ENCODE data around the gene NPR3. TPM values are rescaled to one million over a fixed set of nuclear protein-coding genes. Genes with fewer than 3 reads are reported as not detected.

The NPR3 gene
- polyA plus RNA-seq, 1 experiment = 4.4 TPM

GRCh38 chr5:32678472-32678871 is 32.6 kb upstream of the NPR3 start:
- ChIA-PET POLR2A (no interaction called here), CTCF (no interaction called here)
- Histone ChIP-seq H3K4me3 (ENCODE audit: low read depth, low read length) (no peak overlapping the region), H3K9me3 (ENCODE audit: control insufficient read depth, insufficient read depth, low read length) (peaks cover 9% of the 10 kb centered on the region; the same call in 1 of the 2 replicates), H3K27me3 (ENCODE audit: control insufficient read depth, insufficient read depth, low read length) (peaks cover 2% of the 10 kb centered on the region), H3K27ac (ENCODE audit: low read depth, low read length) (no peak overlapping the region)
- DNase-seq (ENCODE audit: low read depth, low spot score) = no peak
- TF ChIP-seq CTCF (IDR thresholded peaks at IDR 0.05; ENCODE audit: low read depth, low read length) = no peak

GRCh38 chr5:32679218-32679617 is 31.9 kb upstream of the NPR3 start:
- CTCF ChIA-PET = interaction anchor here (0.9 kb wide), 1 partner anchor 89 kb away, joined by 3 read pairs; no protein-coding TSS in a partner anchor
- POLR2A ChIA-PET = no interaction called here

GRCh38 chr5:32680183-32680582 is 30.9 kb upstream of the NPR3 start:
- Histone ChIP-seq H3K4me3 (ENCODE audit: low read depth, low read length) (no peak overlapping the region), H3K27ac (ENCODE audit: low read depth, low read length) (no peak overlapping the region), H3K27me3 (ENCODE audit: control insufficient read depth, insufficient read depth, low read length) (peaks cover 2% of the 10 kb centered on the region), H3K9me3 (ENCODE audit: control insufficient read depth, insufficient read depth, low read length) (peaks cover 18% of the 10 kb centered on the region)
- no peak for DNase-seq (ENCODE audit: low read depth, low spot score)
- TF ChIP-seq CTCF (IDR thresholded peaks at IDR 0.05; ENCODE audit: low read depth, low read length) = no peak
- ChIA-PET CTCF (no interaction called here), POLR2A (no interaction called here)

More at GRCh38 chr5:32679218-32679617, 31.9 kb upstream of the NPR3 start:
- Histone ChIP-seq H3K27me3 (ENCODE audit: control insufficient read depth, insufficient read depth, low read length) (peaks cover 2% of the 10 kb centered on the region), H3K4me3 (ENCODE audit: low read depth, low read length) (no peak overlapping the region), H3K9me3 (ENCODE audit: control insufficient read depth, insufficient read depth, low read length) (peaks cover 11% of the 10 kb centered on the region), H3K27ac (ENCODE audit: low read depth, low read length) (no peak overlapping the region)
- no peak for DNase-seq (ENCODE audit: low read depth, low spot score)
- TF ChIP-seq CTCF (IDR thresholded peaks at IDR 0.05; ENCODE audit: low read depth, low read length) = no peak

GRCh38 chr5:32683125-32683524 is 28.0 kb upstream of the NPR3 start:
- ChIA-PET CTCF (no interaction called here), POLR2A (no interaction called here)
- Histone ChIP-seq H3K27me3 (ENCODE audit: control insufficient read depth, insufficient read depth, low read length) (no peaks in the 10 kb centered on the region), H3K9me3 (ENCODE audit: control insufficient read depth, insufficient read depth, low read length) (peaks cover 15% of the 10 kb centered on the region), H3K4me3 (ENCODE audit: low read depth, low read length) (no peak overlapping the region), H3K27ac (ENCODE audit: low read depth, low read length) (no peak overlapping the region)
- no peak for DNase-seq (ENCODE audit: low read depth, low spot score)
- TF ChIP-seq CTCF (IDR thresholded peaks at IDR 0.05; ENCODE audit: low read depth, low read length) = no peak

- no peaks in the 10 kb centered on the region for H3K27me3 ChIP-seq (ENCODE audit: control insufficient read depth, insufficient read depth, low read length)
- no peak for TF ChIP-seq CTCF (IDR thresholded peaks at IDR 0.05; ENCODE audit: low read depth, low read length)
- ChIA-PET POLR2A (no interaction called here), CTCF (no interaction called here)
- H3K9me3 ChIP-seq (ENCODE audit: control insufficient read depth, insufficient read depth, low read length) = peaks cover 10% of the 10 kb centered on the region
- no peak for DNase-seq (ENCODE audit: low read depth, low spot score)
- no peak overlapping the region for H3K4me3 ChIP-seq (ENCODE audit: low read depth, low read length)
- H3K27ac ChIP-seq (ENCODE audit: low read depth, low read length) = no peak overlapping the region
Observed at GRCh38 chr5:32684260-32684659, 26.9 kb upstream of the NPR3 start.
